ENCODE results near the gene MCTP2. TPM values are rescaled to one million over a fixed set of nuclear protein-coding genes. Genes with fewer than 3 reads are reported as not detected.

The MCTP2 gene
- total RNA-seq, 1 experiment from 2014 or later = 1.3 TPM

GRCh38 chr15:94279736-94280135, 48.4 kb downstream of the MCTP2 start:
- Histone ChIP-seq H2BK120ac (ENCODE audit: low read depth, low read length, poor library complexity, severe bottlenecking) (no peak overlapping the region), H3K79me2 (ENCODE audit: insufficient read depth, low read length) (no peaks in the 10 kb centered on the region), H2BK5ac (ENCODE audit: insufficient read length, low read length) (no peak overlapping the region), H3K9ac (ENCODE audit: extremely low read depth, insufficient read length, low read length) (no peak overlapping the region), H2BK12ac (ENCODE audit: insufficient read length, low read depth, low read length) (no peak overlapping the region), H4K5ac (ENCODE audit: insufficient read length, low read depth, low read length) (no peak overlapping the region), H3K4ac (ENCODE audit: low read depth, low read length) (no peak overlapping the region), H3K23ac (ENCODE audit: insufficient read length, low read depth, low read length) (no peak overlapping the region), H3T11ph (ENCODE audit: low read length) (no peak overlapping the region), H2AK5ac (ENCODE audit: insufficient read length, low read length) (no peak overlapping the region), H4K20me1 (ENCODE audit: control insufficient read depth, insufficient read depth, insufficient read length) (no peaks in the 10 kb centered on the region), H3K27ac (ENCODE audit: insufficient read length, low read depth, low read length) (no peak overlapping the region), H3K27me3 (ENCODE audit: insufficient read depth, low read length) (no peaks in the 10 kb centered on the region), H3K4me1 (ENCODE audit: insufficient read depth, low read length) (no peaks in the 10 kb centered on the region), H3K23me2 (ENCODE audit: insufficient read length, low read depth, low read length, poor library complexity, severe bottlenecking) (no peaks in the 10 kb centered on the region), H3K79me1 (ENCODE audit: insufficient read depth, low read depth, low read length, poor library complexity, severe bottlenecking) (no peaks in the 10 kb centered on the region), H2AFZ (ENCODE audit: low read length) (no peak overlapping the region), H3K18ac (ENCODE audit: insufficient read length, low read depth, low read length) (no peak overlapping the region), H3K14ac (ENCODE audit: insufficient read depth, low read length) (no peak overlapping the region), H2BK20ac (ENCODE audit: low read depth, low read length, poor library complexity, severe bottlenecking) (no peak overlapping the region), H3K9me3 (ENCODE audit: control insufficient read depth, low read depth, low read length) (no peaks in the 10 kb centered on the region), H4K91ac (ENCODE audit: insufficient read length, low read depth, low read length) (no peak overlapping the region), H4K8ac (replicated peaks; ENCODE audit: insufficient read length, low read depth, low read length) (no peak overlapping the region), H2BK15ac (ENCODE audit: low read depth, low read length) (no peak overlapping the region), H3K4me2 (ENCODE audit: insufficient read depth, insufficient read length, low read length) (no peak overlapping the region), H3K56ac (ENCODE audit: insufficient read length, low read depth, low read length) (no peak overlapping the region)
- no peak overlapping the region for H3K4me3 Mint-ChIP-seq
- H3K27ac Mint-ChIP-seq = no peak overlapping the region
- no CpG with 5 or more reads among the region's 2 CpGs for WGBS (ENCODE audit: extremely low coverage, insufficient read length, low lambda C conversion rate)
- TF ChIP-seq, protein P1, sequence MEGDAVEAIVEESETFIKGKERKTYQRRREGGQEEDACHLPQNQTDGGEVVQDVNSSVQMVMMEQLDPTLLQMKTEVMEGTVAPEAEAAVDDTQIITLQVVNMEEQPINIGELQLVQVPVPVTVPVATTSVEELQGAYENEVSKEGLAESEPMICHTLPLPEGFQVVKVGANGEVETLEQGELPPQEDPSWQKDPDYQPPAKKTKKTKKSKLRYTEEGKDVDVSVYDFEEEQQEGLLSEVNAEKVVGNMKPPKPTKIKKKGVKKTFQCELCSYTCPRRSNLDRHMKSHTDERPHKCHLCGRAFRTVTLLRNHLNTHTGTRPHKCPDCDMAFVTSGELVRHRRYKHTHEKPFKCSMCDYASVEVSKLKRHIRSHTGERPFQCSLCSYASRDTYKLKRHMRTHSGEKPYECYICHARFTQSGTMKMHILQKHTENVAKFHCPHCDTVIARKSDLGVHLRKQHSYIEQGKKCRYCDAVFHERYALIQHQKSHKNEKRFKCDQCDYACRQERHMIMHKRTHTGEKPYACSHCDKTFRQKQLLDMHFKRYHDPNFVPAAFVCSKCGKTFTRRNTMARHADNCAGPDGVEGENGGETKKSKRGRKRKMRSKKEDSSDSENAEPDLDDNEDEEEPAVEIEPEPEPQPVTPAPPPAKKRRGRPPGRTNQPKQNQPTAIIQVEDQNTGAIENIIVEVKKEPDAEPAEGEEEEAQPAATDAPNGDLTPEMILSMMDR (conservative IDR thresholded peaks at IDR 0.05) = no peak
- H3K4me1 Mint-ChIP-seq = peaks cover 0 to 4% of the 10 kb centered on the region in 2 experiments; a peak in 1 of 4 replicates
- H3K36me3 Mint-ChIP-seq (ENCODE audit: insufficient read depth in 1 of 3, low read depth in 3 of 3) = no peaks in the 10 kb centered on the region
- no peaks in the 10 kb centered on the region for H3K27me3 Mint-ChIP-seq (ENCODE audit: low read depth)
- no peaks in the 10 kb centered on the region for H3K9me3 Mint-ChIP-seq
- DNase-seq = no peak

All from H9 (cell line).